ENCODE data around the gene CFL1.

The CFL1 gene

GRCh38 chr11:65814986-65815565, 42.9 kb downstream of the CFL1 start:
- H3K4me3 ChIP-seq (ENCODE audit: low read depth, low read length), result no peak overlapping the region
- no peak for DNase-seq (ENCODE audit: low read depth, low spot score)
- no peak for TF ChIP-seq CTCF (IDR thresholded peaks at IDR 0.05; ENCODE audit: low read depth, low read length)
- in situ Hi-C loops (cut with HindIII; ENCODE audit: low sequenced_read_pairs), result no loop called here

- in situ Hi-C loops (cut with HindIII; ENCODE audit: low sequenced_read_pairs), result no loop called here
- H3K4me3 ChIP-seq (ENCODE audit: low read depth, low read length), result no peak overlapping the region
- DNase-seq (ENCODE audit: low read depth, low spot score), result no peak
- TF ChIP-seq CTCF (IDR thresholded peaks at IDR 0.05; ENCODE audit: low read depth, low read length), result no peak
Measured at GRCh38 chr11:65814131-65814985, 43.6 kb downstream of the CFL1 start.

- in situ Hi-C loops (cut with HindIII; ENCODE audit: low sequenced_read_pairs), result no loop called here
- H3K4me3 ChIP-seq (ENCODE audit: low read depth, low read length), result no peak overlapping the region
- TF ChIP-seq CTCF (IDR thresholded peaks at IDR 0.05; ENCODE audit: low read depth, low read length), result no peak
- no peak for DNase-seq (ENCODE audit: low read depth, low spot score)
Measured at GRCh38 chr11:65811764-65812475, 46.1 kb downstream of the CFL1 start.

- no peak for DNase-seq (ENCODE audit: low read depth, low spot score)
- H3K4me3 ChIP-seq (ENCODE audit: low read depth, low read length), result no peak overlapping the region
- no peak for TF ChIP-seq CTCF (IDR thresholded peaks at IDR 0.05; ENCODE audit: low read depth, low read length)
- in situ Hi-C loops (cut with HindIII; ENCODE audit: low sequenced_read_pairs), result no loop called here
Measured at GRCh38 chr11:65810046-65810868, 47.7 kb downstream of the CFL1 start.

GRCh38 chr11:65809496-65809895, 48.5 kb downstream of the CFL1 start:
- DNase-seq (ENCODE audit: low read depth, low spot score), result no peak
- TF ChIP-seq CTCF (IDR thresholded peaks at IDR 0.05; ENCODE audit: low read depth, low read length), result no peak
- H3K4me3 ChIP-seq (ENCODE audit: low read depth, low read length), result no peak overlapping the region
- in situ Hi-C loops (cut with HindIII; ENCODE audit: low sequenced_read_pairs), result no loop called here

- no peak overlapping the region for H3K4me3 ChIP-seq (ENCODE audit: low read depth, low read length)
- no peak for DNase-seq (ENCODE audit: low read depth, low spot score)
- TF ChIP-seq CTCF (IDR thresholded peaks at IDR 0.05; ENCODE audit: low read depth, low read length), result no peak
- in situ Hi-C loops (cut with HindIII; ENCODE audit: low sequenced_read_pairs), result no loop called here
Measured at GRCh38 chr11:65808744-65809341, 49.1 kb downstream of the CFL1 start.

Measured in astrocyte of the spinal cord (primary cell).